Sigmoid colon (tissue), 4 donors: ENCODE results near the gene FILIP1.

Source experiments
- POLR2A ChIP-seq, 2 donors: fragments of 450-650 bp; IDR thresholded peaks; one replicate each; pipeline ENCODE4 v1.6.1; 2016; ENCODE audit warnings: antibody characterized with exemption in 2 of 2, mild to moderate bottlenecking in 2 of 2, moderate library complexity in 2 of 2
- POLR2AphosphoS5 ChIP-seq, 4 donors: sonication (generic); formaldehyde crosslinking; IDR thresholded peaks; one replicate each; pipeline ENCODE4 v1.6.1; 2017; ENCODE audit warnings: antibody characterized with exemption in 4 of 4
- TF ChIP-seq, protein P1 (sequence below), 4 experiments: fragments of 450-650 bp in 3 of 4; fragments of 200-600 bp in 1 of 4; IDR thresholded peaks; one replicate each; pipeline ENCODE4 v1.5.1; 2016 to 2019; ENCODE audit warnings: antibody characterized with exemption in 4 of 4, mild to moderate bottlenecking in 3 of 4, moderate library complexity in 2 of 4

GRCh38 chr6:75403563-75404080, 90.0 kb downstream of the FILIP1 start:
- TF ChIP-seq, protein P1, sequence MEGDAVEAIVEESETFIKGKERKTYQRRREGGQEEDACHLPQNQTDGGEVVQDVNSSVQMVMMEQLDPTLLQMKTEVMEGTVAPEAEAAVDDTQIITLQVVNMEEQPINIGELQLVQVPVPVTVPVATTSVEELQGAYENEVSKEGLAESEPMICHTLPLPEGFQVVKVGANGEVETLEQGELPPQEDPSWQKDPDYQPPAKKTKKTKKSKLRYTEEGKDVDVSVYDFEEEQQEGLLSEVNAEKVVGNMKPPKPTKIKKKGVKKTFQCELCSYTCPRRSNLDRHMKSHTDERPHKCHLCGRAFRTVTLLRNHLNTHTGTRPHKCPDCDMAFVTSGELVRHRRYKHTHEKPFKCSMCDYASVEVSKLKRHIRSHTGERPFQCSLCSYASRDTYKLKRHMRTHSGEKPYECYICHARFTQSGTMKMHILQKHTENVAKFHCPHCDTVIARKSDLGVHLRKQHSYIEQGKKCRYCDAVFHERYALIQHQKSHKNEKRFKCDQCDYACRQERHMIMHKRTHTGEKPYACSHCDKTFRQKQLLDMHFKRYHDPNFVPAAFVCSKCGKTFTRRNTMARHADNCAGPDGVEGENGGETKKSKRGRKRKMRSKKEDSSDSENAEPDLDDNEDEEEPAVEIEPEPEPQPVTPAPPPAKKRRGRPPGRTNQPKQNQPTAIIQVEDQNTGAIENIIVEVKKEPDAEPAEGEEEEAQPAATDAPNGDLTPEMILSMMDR (IDR thresholded peaks at IDR 0.05) = no peak
- TF ChIP-seq POLR2A (IDR thresholded peaks at IDR 0.05) (no peak), POLR2AphosphoS5 (IDR thresholded peaks at IDR 0.05) (no peak)
